GM18505 (cell line): ENCODE measurements around the gene DAGLB.

ENCODE experiments used
- ATAC-seq: cut with Tn5 transposase; IDR thresholded peaks from one replicate; pipeline ENCODE4 v1.9.1; 2021; ENCODE audit not compliant: unreplicated experiment
- POLR2A ChIP-seq: IDR thresholded peaks from 4 replicates; pipeline ENCODE4 v1.6.1; 2011; ENCODE audit warnings: borderline replicate concordance; ENCODE audit not compliant: insufficient read depth, insufficient read length; ENCODE audit errors: extremely low read depth

Gene DAGLB

DNA sequence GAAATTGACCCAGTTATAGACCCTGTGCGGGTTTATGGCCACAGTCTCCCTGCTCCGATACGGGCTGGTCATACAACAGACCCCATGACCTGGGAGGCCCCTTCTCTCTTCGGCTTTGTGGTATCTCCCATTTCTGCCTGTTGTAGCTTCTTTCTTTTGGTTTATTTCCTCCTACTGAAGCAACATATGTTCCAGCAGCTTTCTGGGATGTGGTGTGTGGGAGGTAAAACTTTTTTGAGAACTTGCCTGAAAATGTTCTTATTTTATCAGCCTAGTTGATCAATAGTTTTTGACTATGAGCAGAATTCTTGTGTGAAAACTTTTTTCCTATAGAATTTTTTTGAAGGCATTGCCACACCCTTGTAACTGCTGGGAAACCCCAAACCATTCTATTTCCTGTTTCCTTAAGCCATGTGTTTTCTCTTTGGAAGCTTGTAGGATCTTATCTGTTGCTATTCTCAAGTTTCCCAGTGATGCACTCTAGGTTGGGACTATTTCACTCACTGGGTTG is 80.0 kb downstream of the DAGLB start:
- no peak for ATAC-seq
- TF ChIP-seq POLR2A: no peak

DNA sequence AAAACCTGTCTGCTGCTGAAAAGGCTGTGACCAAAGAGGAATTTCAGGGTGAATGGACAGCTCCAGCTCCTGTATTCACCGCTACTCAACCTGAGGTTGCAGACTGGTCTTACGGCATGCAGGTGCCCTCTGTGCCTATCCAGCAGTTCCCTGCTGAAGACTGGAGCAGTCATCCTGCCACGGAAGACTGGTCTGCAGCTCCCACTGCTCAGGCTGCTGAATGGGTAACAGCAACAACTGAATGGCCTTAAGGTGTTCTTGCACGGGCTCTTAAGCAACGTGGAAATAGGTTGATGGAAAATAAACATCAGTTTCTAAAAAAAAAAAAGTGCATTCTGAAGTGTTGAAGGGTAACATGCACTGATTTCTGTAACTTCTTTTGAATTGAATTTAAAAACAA is 82.3 kb downstream of the DAGLB start:
- TF ChIP-seq POLR2A: no peak
- ATAC-seq: no peak

DNA sequence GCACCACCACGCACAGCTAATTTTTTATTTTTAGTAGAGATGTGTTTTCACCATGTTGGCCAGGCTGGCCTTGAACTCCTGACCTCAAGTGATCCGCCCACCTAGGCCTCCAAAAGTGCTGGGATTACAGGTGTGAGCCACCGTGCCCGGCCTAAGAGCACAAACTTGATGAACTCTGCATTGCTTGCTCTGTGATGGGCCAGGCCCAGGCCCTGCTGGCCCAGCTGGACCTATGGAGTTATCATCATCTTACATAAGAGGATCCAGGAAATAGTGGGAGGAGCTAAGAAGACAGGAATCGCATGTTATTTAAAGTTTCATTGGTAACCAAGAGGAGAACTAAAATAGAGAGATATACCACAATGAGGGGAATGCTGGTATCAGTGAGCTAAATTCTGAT is 86.9 kb downstream of the DAGLB start:
- TF ChIP-seq POLR2A: no peak
- ATAC-seq: no peak

DNA sequence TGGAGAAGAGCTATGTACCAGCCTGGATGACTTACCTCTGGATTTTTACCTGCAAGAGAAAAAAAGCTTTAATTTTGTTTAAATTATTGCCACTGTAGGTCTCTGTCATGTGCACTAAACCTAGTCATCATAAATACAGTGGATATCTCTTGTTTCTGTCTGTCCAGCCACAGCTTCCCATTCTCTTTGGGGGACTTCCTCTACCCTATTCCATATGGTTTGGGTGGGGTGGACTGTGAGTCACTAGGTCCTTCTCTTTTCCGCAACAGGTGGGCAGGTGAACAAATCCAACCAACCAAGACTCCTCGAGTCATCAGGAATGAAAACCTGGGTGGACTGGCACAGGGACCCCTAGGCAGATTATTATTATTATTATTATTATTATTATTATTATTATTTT is 88.0 kb downstream of the DAGLB start:
- ATAC-seq: no peak
- TF ChIP-seq POLR2A: no peak
